SK-N-SH (cell line): Measurements from ENCODE around the gene DGKD. TPM values are rescaled to one million over a fixed set of nuclear protein-coding genes. Genes with fewer than 3 reads are reported as not detected.

ENCODE experiments used
- CTCF ChIA-PET: fragments of 300-600, 350-600 bp; formaldehyde crosslinking; extraction: SDS; loops from one replicate; lab custom pipeline; 2021; lab: Yijun Ruan, JAX
- POLR2A ChIA-PET: fragments of 350-600 bp; sonication (Branson Sonifier 250); formaldehyde crosslinking; extraction: SDS; loops from one replicate; lab custom pipeline; 2020; ENCODE audit warnings: antibody characterized with exemption, inconsistent platforms; lab: Yijun Ruan, JAX
- DNase-seq: peaks from one replicate; pipeline ENCODE4 v3.0.0; 2012
- H2AFZ ChIP-seq: fragments of 200-600 bp; sonication (generic); 2 replicates; pipeline ENCODE4 v1.8.1; 2016; ENCODE audit warnings: antibody characterized with exemption, mild to moderate bottlenecking, low read depth
- H3F3A ChIP-seq: fragments of 200-600 bp; sonication (generic); replicated peaks from 2 replicates; pipeline ENCODE3; 2016; ENCODE audit warnings: antibody characterized with exemption, mild to moderate bottlenecking; ENCODE audit not compliant: insufficient read depth
- H3K27ac ChIP-seq, 2 experiments: fragments of 200-500 bp in 1 of 2; fragments of 200-600 bp in 1 of 2; sonication (Bioruptor generic) in 1 of 2; sonication (generic), shearing (Covaris generic) in 1 of 2; 2 replicates each; pipeline versions ENCODE4 v1.5.1 to v1.6.1; 2014 to 2016; ENCODE audit warnings: low read depth in 2 of 2, inconsistent platforms in 1 of 2, low read length in 1 of 2, mild to moderate bottlenecking in 1 of 2, mixed read lengths in 1 of 2
- H3K27me3 ChIP-seq: fragments of 200-600 bp; sonication (generic), shearing (Covaris generic); 2 replicates; pipeline ENCODE4 v1.6.1; 2016; ENCODE audit warnings: mixed run types; ENCODE audit not compliant: insufficient read depth
- H3K36me3 ChIP-seq, 2 experiments: fragments of 200-500 bp in 1 of 2; fragments of 200-600 bp in 1 of 2; sonication (Bioruptor generic) in 1 of 2; sonication (generic) in 1 of 2; replicated peaks in 1 of 2; 2 replicates each; pipeline versions ENCODE3 to v1.5.1; 2014 to 2016; ENCODE audit warnings: low read length in 1 of 2, mild to moderate bottlenecking in 1 of 2; ENCODE audit not compliant: insufficient read depth in 2 of 2, control insufficient read depth in 1 of 2
- H3K4me1 ChIP-seq, 2 experiments: fragments of 200-500 bp in 1 of 2; fragments of 200-600 bp in 1 of 2; sonication (Bioruptor generic) in 1 of 2; sonication (generic), shearing (Covaris generic) in 1 of 2; 2 replicates each; pipeline versions ENCODE4 v1.5.1 to v1.6.1; 2014 to 2016; ENCODE audit warnings: low read depth in 1 of 2, low read length in 1 of 2, mixed run types in 1 of 2; ENCODE audit not compliant: insufficient read depth in 2 of 2, control insufficient read depth in 1 of 2
- H3K4me2 ChIP-seq: fragments of 200-600 bp; sonication (generic), shearing (Covaris generic); 2 replicates; pipeline ENCODE4 v1.6.1; 2017; ENCODE audit warnings: mixed run types
- H3K4me3 ChIP-seq, 2 experiments: fragments of 200-500 bp in 1 of 2; fragments of 200-600 bp in 1 of 2; sonication (Bioruptor generic) in 1 of 2; sonication (generic), shearing (Covaris generic) in 1 of 2; 2 replicates each; pipeline versions ENCODE4 v1.5.1 to v1.8.1; 2014 to 2016; ENCODE audit warnings: low read depth in 2 of 2, inconsistent platforms in 1 of 2, low read length in 1 of 2, mild to moderate bottlenecking in 1 of 2, mixed read lengths in 1 of 2, moderate library complexity in 1 of 2
- H3K79me2 ChIP-seq: fragments of 200-600 bp; sonication (generic); 2 replicates; pipeline ENCODE4 v1.8.1; 2017; ENCODE audit warnings: mild to moderate bottlenecking; ENCODE audit not compliant: insufficient read depth
- H3K9ac ChIP-seq: fragments of 200-600 bp; sonication (generic); 2 replicates; pipeline ENCODE4 v1.6.1; 2017; ENCODE audit warnings: mixed run types
- H3K9me2 ChIP-seq: fragments of 200-600 bp; sonication (generic); 2 replicates; pipeline ENCODE4 v1.6.1; 2017; ENCODE audit warnings: mixed run types
- H3K9me3 ChIP-seq: fragments of 200-600 bp; sonication (generic); 2 replicates; pipeline ENCODE4 v1.6.1; 2017; ENCODE audit warnings: mixed run types, mild to moderate bottlenecking, moderate library complexity
- H4K20me1 ChIP-seq: fragments of 200-600 bp; sonication (generic); 2 replicates; pipeline ENCODE4 v1.6.1; 2017; ENCODE audit warnings: mild to moderate bottlenecking, mixed run types; ENCODE audit not compliant: insufficient read depth
- CHD2 ChIP-seq: fragments of 150-350 bp; IDR thresholded peaks from 2 replicates; pipeline ENCODE4 v1.6.1; 2018; ENCODE audit warnings: low read length; ENCODE audit not compliant: partially characterized antibody
- EP300 ChIP-seq, 2 experiments: IDR thresholded peaks; 2 replicates each; pipeline versions ENCODE4 v1.4.0 to v1.6.1; 2012; ENCODE audit warnings: borderline replicate concordance in 1 of 2, low read depth in 1 of 2, low read length in 1 of 2
- FOSL2 ChIP-seq: IDR thresholded peaks from 2 replicates; pipeline ENCODE4 v1.4.0; 2012; ENCODE audit warnings: low read depth, mild to moderate bottlenecking, moderate library complexity, borderline replicate concordance
- JUND ChIP-seq: IDR thresholded peaks from 2 replicates; pipeline ENCODE4 v1.4.0; 2012
- MEF2A ChIP-seq: IDR thresholded peaks from 2 replicates; pipeline ENCODE4 v1.4.0; 2012; ENCODE audit warnings: low read depth, borderline replicate concordance
- NFIC ChIP-seq: IDR thresholded peaks from 2 replicates; pipeline ENCODE4 v1.4.0; 2012; ENCODE audit warnings: borderline replicate concordance
- POLR2AphosphoS5 ChIP-seq: IDR thresholded peaks from 2 replicates; pipeline ENCODE4 v1.6.1; 2012; ENCODE audit warnings: low read depth, low read length
- RCOR1 ChIP-seq: fragments of 150-350 bp; IDR thresholded peaks from 2 replicates; pipeline ENCODE4 v1.6.1; 2017; ENCODE audit warnings: antibody characterized with exemption, low read length
- SIN3A ChIP-seq: IDR thresholded peaks from 2 replicates; pipeline ENCODE4 v1.6.1; 2012; ENCODE audit warnings: low read depth, mild to moderate bottlenecking, low read length, moderate library complexity, borderline replicate concordance
- TCF12 ChIP-seq: IDR thresholded peaks from 2 replicates; pipeline ENCODE4 v1.4.0; 2012
- TEAD4 ChIP-seq: IDR thresholded peaks from 2 replicates; pipeline ENCODE4 v1.4.0; 2012; ENCODE audit warnings: mild to moderate bottlenecking, borderline replicate concordance; ENCODE audit not compliant: insufficient read depth
- YY1 ChIP-seq: IDR thresholded peaks from 2 replicates; pipeline ENCODE4 v1.4.0; 2012; ENCODE audit warnings: low read depth, mild to moderate bottlenecking
- WGBS: methylation state at CpG from one replicate; pipeline ENCODE4 v1.1.6; 2017; ENCODE audit warnings: low lambda C conversion rate; 5-methylcytosine and 5-hydroxymethylcytosine counted together
- polyA plus RNA-seq, 3 experiments: library from polyadenylated mRNA; depleted of rRNA; stranded (reverse); fragments of >200 nt; gene quantifications; 2 replicates each; pipeline ENCODE4 v1.2.3, GENCODE V29; 2012
- TF ChIP-seq, protein P1 (sequence below): IDR thresholded peaks from 2 replicates; pipeline ENCODE4 v1.4.0; 2012; ENCODE audit warnings: low read depth, borderline replicate concordance
- TF ChIP-seq, protein P2 (sequence below): IDR thresholded peaks from 2 replicates; pipeline ENCODE4; 2012
- TF ChIP-seq, protein P3 (sequence below): IDR thresholded peaks from 2 replicates; pipeline ENCODE4 v1.4.0; 2012; ENCODE audit warnings: low read depth
- TF ChIP-seq, protein P4 (sequence below): IDR thresholded peaks from 2 replicates; pipeline ENCODE4 v1.4.0; 2012; ENCODE audit warnings: low read depth, borderline replicate concordance
- TF ChIP-seq, protein P5 (sequence below): IDR thresholded peaks from 2 replicates; pipeline ENCODE4 v1.6.1; 2012; ENCODE audit warnings: mild to moderate bottlenecking, low read depth, low read length, moderate library complexity

DGKD gene
- polyA plus RNA-seq, 1 of the 3 experiments (the other 2 are of a cell fraction): 21.7 TPM

DNA sequence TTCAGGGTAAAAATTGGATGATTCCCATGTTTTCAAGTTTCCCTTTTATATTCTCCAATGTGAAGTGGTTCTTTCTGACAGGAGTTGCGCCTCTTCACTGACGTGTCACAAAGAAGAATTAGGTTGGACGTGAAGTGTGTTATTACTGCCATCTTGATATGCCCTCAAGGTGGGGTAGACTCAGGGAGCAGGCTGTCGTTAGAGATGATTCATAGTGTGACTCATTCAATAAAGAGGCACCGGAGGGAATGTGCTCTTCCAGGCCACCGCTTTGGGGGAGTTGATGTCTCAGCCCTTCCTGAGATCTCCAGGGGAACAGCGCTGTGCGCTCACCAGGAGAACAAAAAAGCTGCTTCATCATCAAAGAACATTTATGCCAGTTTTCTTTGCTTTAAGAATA lies 3.6 kb upstream of the DGKD start:
- H3K9me3 ChIP-seq: no peaks in the 10 kb centered on the region
- POLR2A ChIA-PET: no interaction called here
- TF ChIP-seq, protein P1, sequence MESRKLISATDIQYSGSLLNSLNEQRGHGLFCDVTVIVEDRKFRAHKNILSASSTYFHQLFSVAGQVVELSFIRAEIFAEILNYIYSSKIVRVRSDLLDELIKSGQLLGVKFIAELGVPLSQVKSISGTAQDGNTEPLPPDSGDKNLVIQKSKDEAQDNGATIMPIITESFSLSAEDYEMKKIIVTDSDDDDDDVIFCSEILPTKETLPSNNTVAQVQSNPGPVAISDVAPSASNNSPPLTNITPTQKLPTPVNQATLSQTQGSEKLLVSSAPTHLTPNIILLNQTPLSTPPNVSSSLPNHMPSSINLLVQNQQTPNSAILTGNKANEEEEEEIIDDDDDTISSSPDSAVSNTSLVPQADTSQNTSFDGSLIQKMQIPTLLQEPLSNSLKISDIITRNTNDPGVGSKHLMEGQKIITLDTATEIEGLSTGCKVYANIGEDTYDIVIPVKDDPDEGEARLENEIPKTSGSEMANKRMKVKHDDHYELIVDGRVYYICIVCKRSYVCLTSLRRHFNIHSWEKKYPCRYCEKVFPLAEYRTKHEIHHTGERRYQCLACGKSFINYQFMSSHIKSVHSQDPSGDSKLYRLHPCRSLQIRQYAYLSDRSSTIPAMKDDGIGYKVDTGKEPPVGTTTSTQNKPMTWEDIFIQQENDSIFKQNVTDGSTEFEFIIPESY: 0 out of 2 replicates have a peak, but pooled peaks have one; percentile 33
- TF ChIP-seq, protein P2, sequence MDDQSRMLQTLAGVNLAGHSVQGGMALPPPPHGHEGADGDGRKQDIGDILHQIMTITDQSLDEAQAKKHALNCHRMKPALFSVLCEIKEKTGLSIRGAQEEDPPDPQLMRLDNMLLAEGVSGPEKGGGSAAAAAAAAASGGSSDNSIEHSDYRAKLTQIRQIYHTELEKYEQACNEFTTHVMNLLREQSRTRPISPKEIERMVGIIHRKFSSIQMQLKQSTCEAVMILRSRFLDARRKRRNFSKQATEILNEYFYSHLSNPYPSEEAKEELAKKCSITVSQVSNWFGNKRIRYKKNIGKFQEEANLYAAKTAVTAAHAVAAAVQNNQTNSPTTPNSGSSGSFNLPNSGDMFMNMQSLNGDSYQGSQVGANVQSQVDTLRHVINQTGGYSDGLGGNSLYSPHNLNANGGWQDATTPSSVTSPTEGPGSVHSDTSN: peak; percentile 94
- TF ChIP-seq YY1 (peak; percentile 58; the same call in 1 of the 2 replicates), TEAD4 (peak; percentile 55; the same call in 1 of the 2 replicates), NFIC (peak; percentile 76), SIN3A (no peak), RCOR1 (no peak), TCF12 (peak; percentile 81), EP300 (IDR thresholded peaks at IDR 0.05; ENCODE audit: borderline replicate concordance in 1 of 2, low read depth in 1 of 2, low read length in 1 of 2) (peak; percentile 37 to 83), JUND (peak; percentile 98), MEF2A (no peak), FOSL2 (peak; percentile 99), CHD2 (no peak), POLR2AphosphoS5 (peak; percentile 28; the same call in 1 of the 2 replicates)
- TF ChIP-seq, protein P3, sequence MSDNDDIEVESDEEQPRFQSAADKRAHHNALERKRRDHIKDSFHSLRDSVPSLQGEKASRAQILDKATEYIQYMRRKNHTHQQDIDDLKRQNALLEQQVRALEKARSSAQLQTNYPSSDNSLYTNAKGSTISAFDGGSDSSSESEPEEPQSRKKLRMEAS: peak; percentile 79
- TF ChIP-seq, protein P4, sequence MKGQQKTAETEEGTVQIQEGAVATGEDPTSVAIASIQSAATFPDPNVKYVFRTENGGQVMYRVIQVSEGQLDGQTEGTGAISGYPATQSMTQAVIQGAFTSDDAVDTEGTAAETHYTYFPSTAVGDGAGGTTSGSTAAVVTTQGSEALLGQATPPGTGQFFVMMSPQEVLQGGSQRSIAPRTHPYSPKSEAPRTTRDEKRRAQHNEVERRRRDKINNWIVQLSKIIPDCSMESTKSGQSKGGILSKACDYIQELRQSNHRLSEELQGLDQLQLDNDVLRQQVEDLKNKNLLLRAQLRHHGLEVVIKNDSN: 0 out of 2 replicates have a peak, but pooled peaks have one; percentile 34
- TF ChIP-seq, protein P5, sequence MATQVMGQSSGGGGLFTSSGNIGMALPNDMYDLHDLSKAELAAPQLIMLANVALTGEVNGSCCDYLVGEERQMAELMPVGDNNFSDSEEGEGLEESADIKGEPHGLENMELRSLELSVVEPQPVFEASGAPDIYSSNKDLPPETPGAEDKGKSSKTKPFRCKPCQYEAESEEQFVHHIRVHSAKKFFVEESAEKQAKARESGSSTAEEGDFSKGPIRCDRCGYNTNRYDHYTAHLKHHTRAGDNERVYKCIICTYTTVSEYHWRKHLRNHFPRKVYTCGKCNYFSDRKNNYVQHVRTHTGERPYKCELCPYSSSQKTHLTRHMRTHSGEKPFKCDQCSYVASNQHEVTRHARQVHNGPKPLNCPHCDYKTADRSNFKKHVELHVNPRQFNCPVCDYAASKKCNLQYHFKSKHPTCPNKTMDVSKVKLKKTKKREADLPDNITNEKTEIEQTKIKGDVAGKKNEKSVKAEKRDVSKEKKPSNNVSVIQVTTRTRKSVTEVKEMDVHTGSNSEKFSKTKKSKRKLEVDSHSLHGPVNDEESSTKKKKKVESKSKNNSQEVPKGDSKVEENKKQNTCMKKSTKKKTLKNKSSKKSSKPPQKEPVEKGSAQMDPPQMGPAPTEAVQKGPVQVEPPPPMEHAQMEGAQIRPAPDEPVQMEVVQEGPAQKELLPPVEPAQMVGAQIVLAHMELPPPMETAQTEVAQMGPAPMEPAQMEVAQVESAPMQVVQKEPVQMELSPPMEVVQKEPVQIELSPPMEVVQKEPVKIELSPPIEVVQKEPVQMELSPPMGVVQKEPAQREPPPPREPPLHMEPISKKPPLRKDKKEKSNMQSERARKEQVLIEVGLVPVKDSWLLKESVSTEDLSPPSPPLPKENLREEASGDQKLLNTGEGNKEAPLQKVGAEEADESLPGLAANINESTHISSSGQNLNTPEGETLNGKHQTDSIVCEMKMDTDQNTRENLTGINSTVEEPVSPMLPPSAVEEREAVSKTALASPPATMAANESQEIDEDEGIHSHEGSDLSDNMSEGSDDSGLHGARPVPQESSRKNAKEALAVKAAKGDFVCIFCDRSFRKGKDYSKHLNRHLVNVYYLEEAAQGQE: 0 out of 2 replicates have a peak, but pooled peaks have one; percentile 38
- H4K20me1 ChIP-seq: 0 out of 2 replicates have a peak, but pooled peaks cover 3% of the 10 kb centered on the region
- CTCF ChIA-PET: interaction anchor here (1.2 to 1.3 kb wide), 2 partner anchors 13 to 92 kb away, joined by 3 to 4 read pairs; no protein-coding TSS in a partner anchor
- H3K4me1 ChIP-seq: peaks cover 26 to 27% of the 10 kb centered on the region in 2 experiments; a peak in 3 of 4 replicates
- DNase-seq: peak; percentile 54
- H3K79me2 ChIP-seq: peaks cover 9% of the 10 kb centered on the region; the same call in 1 of the 2 replicates
- peak overlapping the region; percentile 46; the same call in 1 of the 2 replicates for H3K9ac ChIP-seq
- H3K27me3 ChIP-seq: no peaks in the 10 kb centered on the region
- H3F3A ChIP-seq: peaks cover 3% of the 10 kb centered on the region
- H3K36me3 ChIP-seq: no peaks in the 10 kb centered on the region
- peak overlapping the region; percentile 30; the same call in 1 of the 2 replicates for H3K4me2 ChIP-seq
- H3K9me2 ChIP-seq: no peaks in the 10 kb centered on the region
- peak overlapping the region in 1 of 2 experiments; percentile 86; a peak in 3 of 4 replicates for H3K27ac ChIP-seq
- WGBS: 18% methylated on average over 8 of the region's 8 CpGs
- H2AFZ ChIP-seq: peak overlapping the region; percentile 25; the same call in 1 of the 2 replicates
- H3K4me3 ChIP-seq: no peak overlapping the region
